Left forelimb (tissue), 1 donor: ENCODE measurements around the gene NEDD9.

Source experiments
- DNase-seq: peaks from one replicate; pipeline ENCODE4 v3.0.0-alpha.2; 2018; ENCODE audit warnings: low spot score

NEDD9 gene

GRCh38 chr6:11201015-11201414 is 31.5 kb downstream of the NEDD9 start:
- DNase-seq = no peak

GRCh38 chr6:11200356-11200755 is 32.1 kb downstream of the NEDD9 start:
- no peak for DNase-seq

DNA sequence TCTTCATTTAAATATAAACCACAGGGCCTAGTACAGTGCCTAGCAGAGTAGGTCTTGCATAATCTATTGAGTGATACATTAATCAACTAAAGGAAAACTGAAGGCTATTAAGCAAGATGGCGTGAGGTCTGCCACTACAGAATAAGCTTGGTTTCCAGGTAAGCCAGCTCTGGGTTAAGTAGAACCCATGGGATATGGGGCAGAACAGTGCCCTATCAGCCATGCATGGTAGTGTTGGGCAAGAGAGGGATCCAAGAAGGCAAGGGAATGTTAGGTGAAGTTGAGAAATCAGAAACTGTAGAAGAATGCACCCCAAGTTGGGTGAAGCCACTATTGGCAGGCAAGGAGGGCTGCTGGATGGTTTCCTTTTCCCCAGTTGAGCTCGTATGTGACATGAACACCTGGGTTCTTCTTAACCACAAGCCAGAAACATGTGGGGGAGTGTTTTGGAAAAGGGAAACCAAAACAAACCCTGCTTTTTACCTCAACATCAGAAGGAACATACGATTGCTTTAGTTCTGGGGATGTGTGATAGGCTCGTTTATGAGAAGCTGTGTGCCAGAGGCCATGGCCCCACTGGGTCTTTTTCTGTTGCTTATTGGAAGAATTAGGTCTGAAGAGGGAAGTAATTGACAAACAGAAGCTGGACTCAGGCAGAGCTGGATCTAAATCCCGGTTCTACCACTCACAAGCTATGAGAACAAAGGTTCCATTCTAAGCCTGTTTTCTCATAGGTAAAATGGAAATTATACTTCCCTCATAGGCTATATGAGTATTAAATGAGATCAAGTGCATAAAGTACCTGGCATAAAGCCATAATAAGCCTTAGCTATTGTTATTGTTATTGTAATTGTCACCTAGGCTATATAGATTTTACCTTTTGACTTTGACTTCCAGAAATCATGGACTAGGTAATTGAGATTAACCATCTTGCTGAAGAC is 33.5 kb downstream of the NEDD9 start:
- DNase-seq = no peak

DNA sequence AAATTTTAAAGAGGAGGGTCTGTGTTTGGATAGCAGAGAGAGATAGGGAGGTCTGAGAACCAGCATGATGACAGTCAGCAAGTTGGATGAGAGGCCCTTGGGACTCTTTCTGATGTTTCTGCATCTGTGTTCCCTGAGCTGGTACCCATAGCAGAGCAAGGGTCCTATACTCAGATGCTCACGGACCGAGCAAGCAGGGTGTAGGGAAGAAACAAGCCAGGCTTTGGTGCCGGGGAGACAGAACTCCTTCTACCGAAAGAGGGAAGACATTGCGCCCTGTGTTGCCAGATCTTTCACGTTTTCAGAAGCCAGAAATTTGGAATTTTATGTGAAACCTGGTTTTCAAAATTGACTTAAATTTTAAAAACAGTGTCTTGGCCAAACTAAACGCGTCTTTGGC is 34.6 kb downstream of the NEDD9 start:
- DNase-seq = no peak

DNA sequence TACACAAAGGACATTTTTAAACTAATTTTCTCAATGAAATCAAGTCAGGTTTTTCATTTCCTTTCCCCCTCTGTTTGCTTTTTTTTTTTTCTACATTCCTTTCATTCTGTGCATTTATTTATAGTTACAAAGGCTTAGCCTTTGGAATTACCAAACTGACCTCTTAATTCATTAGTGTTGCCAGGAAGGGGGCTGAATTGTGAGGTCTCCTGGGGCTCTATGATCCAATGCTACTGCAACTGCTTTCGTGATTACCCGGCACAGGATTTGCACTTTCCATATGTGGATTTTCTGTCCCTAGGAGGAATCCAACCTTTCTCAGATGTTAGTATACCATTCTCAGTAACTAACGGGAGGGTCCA is 35.3 kb downstream of the NEDD9 start:
- no peak for DNase-seq

- no peak for DNase-seq
Measured at GRCh38 chr6:11196511-11197174, 35.8 kb downstream of the NEDD9 start.

DNA sequence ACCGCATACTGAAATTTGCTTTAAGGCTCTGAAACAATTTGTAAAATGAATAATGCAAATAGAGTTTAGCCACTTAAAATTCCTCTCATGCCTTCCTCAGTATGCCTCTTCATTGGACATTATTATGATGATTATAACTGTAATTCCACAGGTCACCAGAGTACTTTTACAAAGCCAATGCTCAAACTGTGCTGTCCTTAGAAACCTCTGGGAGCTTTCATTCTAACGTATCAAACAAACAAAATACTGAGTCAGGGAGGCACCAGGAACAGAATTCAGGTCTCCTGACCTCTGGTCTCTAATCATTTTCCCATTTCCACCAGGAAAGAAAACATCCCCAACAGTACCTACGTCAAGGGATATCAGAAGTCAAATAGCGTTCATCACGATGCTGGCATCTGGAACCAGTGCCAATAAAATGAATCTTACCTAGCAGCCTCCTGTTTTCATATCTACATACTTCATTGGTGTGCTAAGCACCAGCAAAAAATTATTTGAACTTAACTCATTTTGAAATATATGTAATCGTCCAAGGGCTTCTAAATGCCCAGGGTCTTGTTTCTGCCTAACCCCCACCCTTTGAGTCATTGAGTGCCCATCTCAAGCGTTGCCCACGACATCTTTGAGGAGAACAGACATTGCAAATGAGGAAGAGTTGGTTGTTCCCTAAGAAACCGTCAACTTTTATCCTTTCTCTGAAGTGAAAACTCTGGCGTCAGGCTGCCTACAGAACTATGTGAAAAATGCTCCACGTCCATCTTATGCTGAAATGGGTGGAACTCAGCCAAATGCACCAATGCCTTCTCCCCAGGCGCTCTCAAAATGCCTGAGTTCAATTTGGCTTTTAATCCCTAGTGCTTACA is 37.9 kb downstream of the NEDD9 start:
- no peak for DNase-seq

GRCh38 chr6:11193434-11193833 is 39.0 kb downstream of the NEDD9 start:
- DNase-seq = no peak

GRCh38 chr6:11192167-11192566 is 40.3 kb downstream of the NEDD9 start:
- DNase-seq = no peak

DNA sequence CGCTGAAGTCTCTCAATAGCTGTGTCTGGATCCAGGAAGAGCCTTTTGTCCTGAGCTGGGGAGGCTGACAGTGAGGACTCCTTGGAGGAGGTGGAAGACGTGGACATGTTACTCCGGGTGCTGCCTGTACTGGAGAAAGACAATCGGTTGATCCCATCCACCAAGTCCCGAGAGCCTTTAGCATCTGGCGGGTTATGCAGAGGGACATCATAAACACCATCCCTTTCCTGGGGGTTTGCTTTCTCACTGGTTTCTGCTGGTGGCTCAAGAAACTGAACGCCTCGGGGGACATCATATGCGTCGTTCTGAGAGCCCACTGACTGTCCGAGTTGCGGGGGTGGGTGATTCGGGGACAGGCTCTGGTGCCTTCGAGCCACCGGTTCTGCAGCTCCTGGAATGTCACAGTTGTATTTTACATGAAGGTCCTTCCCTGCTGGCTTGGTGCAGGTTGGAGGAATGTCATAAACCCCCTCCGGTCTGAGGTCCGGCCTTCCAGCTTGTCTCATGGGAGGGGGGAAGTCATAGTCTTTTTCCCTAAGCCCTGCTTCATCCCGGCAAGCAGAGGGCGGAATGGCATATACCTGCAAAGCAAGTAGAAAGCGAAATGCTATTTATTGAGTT is 41.7 kb downstream of the NEDD9 start:
- DNase-seq = no peak

DNA sequence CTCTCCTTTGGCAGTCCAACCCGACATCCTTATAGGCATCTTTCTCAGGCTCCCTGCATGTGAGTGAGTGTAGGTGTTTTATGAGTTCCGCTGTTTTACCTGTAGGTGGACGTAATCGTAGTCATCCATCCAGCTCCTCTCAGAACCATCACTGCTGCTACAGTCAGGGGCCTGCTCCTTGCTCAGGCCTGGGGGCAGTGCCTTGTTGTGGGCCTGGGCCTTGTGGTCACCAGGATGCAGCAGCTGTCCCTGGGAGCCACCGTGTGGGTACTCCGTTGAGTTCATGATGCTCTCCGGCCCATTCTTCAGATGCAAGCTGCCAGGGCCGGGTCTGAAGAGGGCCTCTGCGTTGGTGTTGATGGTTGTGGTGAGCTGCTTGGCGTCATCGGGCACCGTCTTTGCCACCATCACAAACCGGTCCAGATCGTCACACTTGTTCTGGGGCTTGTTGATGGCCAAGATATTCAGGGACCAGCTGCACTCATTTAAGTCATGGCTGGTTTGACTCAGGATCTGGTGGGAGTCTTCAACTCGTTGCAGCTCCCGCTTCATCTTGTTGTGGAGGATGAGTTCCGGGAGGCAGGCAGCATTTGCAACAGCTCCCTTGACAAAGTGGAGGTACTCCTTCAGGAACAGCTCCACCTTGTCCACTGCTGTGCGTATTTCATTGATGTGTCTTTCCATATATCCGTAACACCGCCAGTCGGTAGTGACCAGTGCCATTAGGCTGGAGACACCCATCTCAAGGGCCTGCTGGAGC is 42.4 kb downstream of the NEDD9 start:
- no peak for DNase-seq

DNA sequence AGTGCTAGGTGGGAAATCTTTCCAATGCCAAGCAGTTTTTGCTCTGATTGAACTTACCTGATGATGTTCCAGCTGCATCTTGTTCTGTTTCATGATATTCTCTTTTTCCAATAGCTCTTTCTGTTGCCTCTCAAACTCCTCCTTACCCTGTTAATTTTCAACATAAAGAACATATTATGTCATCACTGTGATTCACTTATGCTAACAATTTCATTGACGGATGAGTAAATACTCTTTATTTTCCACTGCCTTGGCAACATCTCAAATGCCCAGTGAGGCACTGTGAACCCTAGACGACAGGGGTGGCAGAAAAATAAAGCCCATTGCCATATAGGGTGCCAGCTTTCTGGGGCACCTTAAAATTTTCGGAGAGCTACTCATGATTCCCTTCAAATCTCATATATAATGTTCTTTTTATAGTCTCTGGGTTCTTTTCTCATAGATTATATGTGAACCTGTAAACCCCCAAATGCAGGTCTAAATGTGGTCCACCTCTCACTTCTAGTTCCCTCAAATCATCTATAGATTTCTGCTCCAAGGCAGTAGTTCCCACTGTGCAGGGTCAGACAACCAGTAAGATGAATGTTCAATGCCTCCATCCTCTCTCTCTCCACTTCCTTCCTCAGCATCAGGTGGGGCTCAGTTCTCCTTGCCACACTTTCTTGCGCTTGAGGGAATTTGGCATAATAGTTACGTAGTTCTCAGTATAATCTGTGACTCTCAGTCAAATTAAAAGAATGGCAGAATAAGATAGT is 44.1 kb downstream of the NEDD9 start:
- DNase-seq = no peak

- no peak for DNase-seq
Measured at GRCh38 chr6:11187301-11187700, 45.2 kb downstream of the NEDD9 start.

- no peak for DNase-seq
Measured at GRCh38 chr6:11185204-11185842, 47.1 kb downstream of the NEDD9 start.

DNA sequence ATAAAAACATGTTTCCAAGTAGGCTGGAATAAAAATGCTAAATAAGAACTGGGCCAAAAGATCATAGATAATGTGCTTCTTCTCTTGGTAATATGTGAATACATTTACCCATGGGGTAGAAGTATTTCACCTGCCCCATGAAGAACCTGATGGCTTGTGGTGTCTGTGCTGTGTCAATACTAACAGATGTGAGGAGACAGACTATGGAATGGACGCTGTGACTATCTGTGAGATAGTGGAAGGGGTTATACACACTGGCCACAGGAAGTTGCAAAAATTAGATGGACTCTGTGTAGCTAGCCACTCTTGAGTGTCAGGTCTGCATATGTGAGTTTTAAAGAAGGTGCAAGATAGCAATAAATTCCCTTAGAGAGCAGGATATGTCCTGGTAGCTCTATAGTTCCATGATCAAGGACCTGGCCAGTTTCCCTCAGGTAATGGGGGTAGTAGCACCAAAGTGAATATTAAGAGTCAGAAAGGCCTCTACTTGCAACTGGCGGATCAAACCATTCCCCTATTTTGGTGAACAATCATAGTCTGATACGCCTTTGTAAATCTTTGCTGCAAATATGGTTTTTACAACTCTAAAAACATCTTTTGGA is 48.6 kb downstream of the NEDD9 start:
- DNase-seq = no peak

DNA sequence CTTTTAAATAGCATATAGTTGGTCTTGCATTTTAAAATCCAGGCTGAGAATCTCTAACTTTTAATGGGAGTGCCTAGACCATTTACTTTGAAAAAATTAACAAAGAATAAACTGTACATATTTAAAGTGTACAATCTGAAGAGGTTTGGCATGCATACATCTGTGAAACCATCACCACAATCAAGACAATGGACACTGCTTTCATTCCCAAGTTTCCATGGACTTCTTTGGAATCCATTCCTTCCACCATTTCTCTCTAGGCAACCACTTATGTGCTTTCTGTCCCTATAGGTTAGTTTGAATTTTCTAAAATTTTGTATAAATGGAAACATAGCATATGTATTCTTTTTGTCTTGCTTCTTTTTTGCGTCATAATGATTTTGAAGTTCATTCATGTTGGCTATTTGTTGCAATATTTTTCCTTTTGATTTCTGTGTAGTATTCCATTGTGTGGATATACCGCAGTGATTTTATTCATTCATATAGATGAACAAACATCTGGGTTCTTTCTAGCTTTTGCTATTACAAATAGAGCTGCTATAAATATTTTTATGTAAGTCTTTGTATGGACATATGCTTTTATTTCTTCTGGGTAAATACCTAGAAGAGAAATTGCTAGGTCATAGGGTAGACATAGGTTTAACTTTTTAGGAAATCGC is 50.9 kb downstream of the NEDD9 start:
- DNase-seq = no peak

DNA sequence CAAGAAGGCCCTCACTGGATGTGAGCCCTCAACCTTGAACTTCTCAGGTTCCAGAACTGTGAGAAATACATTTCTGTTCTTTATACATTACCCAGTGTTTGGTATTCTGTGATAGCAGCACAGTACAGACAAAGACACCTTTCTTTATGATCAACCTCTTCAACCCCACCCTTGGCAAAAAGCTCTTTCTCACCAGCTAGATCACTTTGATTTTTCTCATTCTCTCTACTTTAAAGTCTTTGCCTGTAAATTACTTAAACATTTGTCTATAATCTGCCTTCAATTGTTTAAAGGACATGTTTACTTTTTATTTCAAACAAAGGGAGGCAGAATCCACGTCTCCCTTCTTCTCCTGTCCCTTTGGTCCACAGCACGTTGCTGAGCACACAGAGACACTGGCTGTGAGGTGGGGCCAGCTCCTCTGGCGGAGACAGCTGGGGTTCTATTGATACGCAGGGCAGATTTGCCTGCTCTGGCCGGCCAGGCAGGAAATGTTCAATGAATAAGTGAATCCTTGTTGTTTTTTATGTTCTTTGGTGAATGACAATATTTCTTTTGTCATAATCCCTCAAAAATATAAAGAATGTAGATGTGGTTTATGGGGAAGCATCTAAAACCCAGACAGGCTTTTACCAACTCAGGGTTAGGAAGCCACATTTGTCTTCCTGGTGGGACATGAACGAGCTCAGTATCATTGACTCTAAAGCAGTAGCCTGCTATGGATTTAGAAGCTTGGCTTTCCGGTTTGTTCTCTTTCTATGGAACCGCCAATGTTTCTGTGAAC is 52.9 kb downstream of the NEDD9 start:
- DNase-seq = no peak

DNA sequence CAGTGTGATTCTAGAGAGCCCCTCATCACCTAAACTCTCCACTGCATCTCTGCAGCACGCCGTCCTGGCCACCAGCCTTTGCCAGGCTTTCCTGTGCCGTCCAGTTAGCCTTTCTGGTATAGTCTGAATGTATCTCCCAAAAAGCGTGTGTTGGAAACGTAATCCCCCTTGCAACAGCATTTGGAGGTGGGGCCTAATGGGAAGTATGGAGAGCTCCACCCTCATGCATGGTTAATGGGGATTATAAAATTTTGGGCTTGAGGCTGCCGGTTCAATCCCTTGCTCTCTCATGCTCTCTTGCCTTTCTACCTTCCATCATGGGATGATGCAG is 53.4 kb downstream of the NEDD9 start:
- no peak for DNase-seq
